Body of pancreas (tissue), 4 donors: ENCODE measurements around the gene SLC27A1. TPM values are rescaled to one million over a fixed set of nuclear protein-coding genes. Genes with fewer than 3 reads are reported as not detected.
A peak's percentile ranks its signal among the peaks of the same experiment; 100 is the strongest.

ENCODE experiments used
- ATAC-seq: fragments of 150-250 bp; one replicate; pipeline ENCODE4 v1.9.1; 2016
- DNase-seq, 4 donors: peaks; one replicate each; pipeline ENCODE4 v3.0.0-alpha.2; 2019
- H3K27ac ChIP-seq, 4 donors: fragments of 200-600 bp; sonication (generic); 1 replicate in 3 of 4; 2 replicates in 1 of 4; pipeline versions ENCODE4 v1.5.1 to v1.6.1; 2016 to 2019; ENCODE audit warnings: mild to moderate bottlenecking in 1 of 4, mixed read lengths in 1 of 4, moderate library complexity in 1 of 4
- H3K27me3 ChIP-seq, 2 donors: fragments of 200-600 bp; sonication (generic); one replicate each; pipeline ENCODE4 v1.6.0; 2016; ENCODE audit warnings: mild to moderate bottlenecking in 1 of 2
- H3K36me3 ChIP-seq, 2 donors: fragments of 200-600 bp; sonication (generic); replicated peaks in 1 of 2; 2 replicates each; pipeline ENCODE4 v1.5.1; 2016; ENCODE audit warnings: low read depth in 2 of 2; ENCODE audit not compliant: insufficient read depth in 1 of 2
- H3K4me1 ChIP-seq: fragments of 200-600 bp; sonication (generic); one replicate; pipeline ENCODE4 v1.6.0; 2016
- H3K4me3 ChIP-seq, 2 donors: fragments of 200-600 bp; sonication (generic); 1 replicate in 1 of 2; 2 replicates in 1 of 2; pipeline ENCODE4 v1.5.1; 2016 to 2019
- H3K9me3 ChIP-seq, 3 donors: fragments of 200-600 bp; sonication (generic); 1 replicate in 2 of 3; 2 replicates in 1 of 3; pipeline ENCODE4 v1.5.1; 2016
- POLR2A ChIP-seq, 3 donors: fragments of 450-650 bp; IDR thresholded peaks; one replicate each; pipeline ENCODE4 v1.6.1; 2016; ENCODE audit warnings: antibody characterized with exemption in 3 of 3, mild to moderate bottlenecking in 2 of 3
- WGBS, 2 donors: methylation state at CpG; one replicate each; pipeline ENCODE4 v1.1.5; 2017; 5-methylcytosine and 5-hydroxymethylcytosine counted together
- intact Hi-C: fragments of 100-400 bp; cut with DNase I; formaldehyde crosslinking; loops from one replicate; pipeline ENCODE4 v1.15.1; 2023
- total RNA-seq, 2 donors: library from RNA; depleted of rRNA; stranded (reverse); fragments of >200 nt; gene quantifications; one replicate each; pipeline ENCODE4 v1.1.0, GENCODE V29; 2016
- TF ChIP-seq, protein P1 (sequence below), 7 experiments: fragments of 450-650 bp in 4 of 7; fragments of 200-600 bp in 3 of 7; sonication (generic) in 3 of 7; IDR thresholded peaks; one replicate each; pipeline ENCODE4 v1.5.1; 2016 to 2019; ENCODE audit warnings: antibody characterized with exemption in 7 of 7

SLC27A1 gene
- total RNA-seq, 2 donors from 2014 or later: 21.1 to 25.7 TPM

DNA sequence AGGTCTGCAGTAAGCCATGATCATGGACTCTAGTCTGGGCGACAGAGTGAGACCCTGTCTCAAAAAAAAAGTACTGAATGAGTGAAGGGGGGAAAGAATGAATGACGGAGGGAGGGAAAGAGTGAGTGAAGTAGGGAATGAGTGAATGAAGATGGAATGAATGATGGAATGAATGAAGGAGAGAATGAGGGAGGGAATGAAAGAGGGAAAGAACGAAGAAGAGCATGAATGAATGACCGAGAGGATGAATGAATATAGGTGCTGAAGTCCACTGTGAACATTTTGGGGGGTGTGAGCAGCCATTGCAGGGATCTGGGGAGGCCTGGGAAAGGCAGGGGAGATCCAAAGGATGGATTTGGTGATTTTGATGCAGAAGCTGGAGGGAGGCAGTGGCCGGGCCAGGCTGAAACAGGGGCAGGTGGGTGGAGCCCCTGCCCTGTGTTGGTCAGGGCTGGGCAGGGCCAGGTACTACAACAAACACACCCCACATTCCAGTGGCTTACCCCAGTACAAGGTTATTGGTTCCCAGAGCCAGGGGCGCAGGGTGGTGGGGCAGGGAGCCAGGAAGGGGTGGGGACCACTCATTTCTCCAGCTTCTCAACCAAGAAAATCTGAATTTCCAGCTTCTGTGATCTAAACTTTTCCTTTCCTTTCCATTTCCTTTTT, 14.3 kb downstream of the SLC27A1 start:
- Histone ChIP-seq H3K4me1 (peaks cover 20% of the 10 kb centered on the region), H3K4me3 (no peak overlapping the region), H3K9me3 (no peaks in the 10 kb centered on the region), H3K27ac (no peak overlapping the region), H3K27me3 (no peaks in the 10 kb centered on the region), H3K36me3 (no peaks in the 10 kb centered on the region)
- DNase-seq (no peak), ATAC-seq (no peak)
- no peak for TF ChIP-seq POLR2A (IDR thresholded peaks at IDR 0.05)
- TF ChIP-seq, protein P1, sequence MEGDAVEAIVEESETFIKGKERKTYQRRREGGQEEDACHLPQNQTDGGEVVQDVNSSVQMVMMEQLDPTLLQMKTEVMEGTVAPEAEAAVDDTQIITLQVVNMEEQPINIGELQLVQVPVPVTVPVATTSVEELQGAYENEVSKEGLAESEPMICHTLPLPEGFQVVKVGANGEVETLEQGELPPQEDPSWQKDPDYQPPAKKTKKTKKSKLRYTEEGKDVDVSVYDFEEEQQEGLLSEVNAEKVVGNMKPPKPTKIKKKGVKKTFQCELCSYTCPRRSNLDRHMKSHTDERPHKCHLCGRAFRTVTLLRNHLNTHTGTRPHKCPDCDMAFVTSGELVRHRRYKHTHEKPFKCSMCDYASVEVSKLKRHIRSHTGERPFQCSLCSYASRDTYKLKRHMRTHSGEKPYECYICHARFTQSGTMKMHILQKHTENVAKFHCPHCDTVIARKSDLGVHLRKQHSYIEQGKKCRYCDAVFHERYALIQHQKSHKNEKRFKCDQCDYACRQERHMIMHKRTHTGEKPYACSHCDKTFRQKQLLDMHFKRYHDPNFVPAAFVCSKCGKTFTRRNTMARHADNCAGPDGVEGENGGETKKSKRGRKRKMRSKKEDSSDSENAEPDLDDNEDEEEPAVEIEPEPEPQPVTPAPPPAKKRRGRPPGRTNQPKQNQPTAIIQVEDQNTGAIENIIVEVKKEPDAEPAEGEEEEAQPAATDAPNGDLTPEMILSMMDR (IDR thresholded peaks at IDR 0.05): no peak
- intact Hi-C loops: no loop called here
- WGBS, 2 donors: 93 to 94% methylated on average over 6 of the region's 6 CpGs

DNA sequence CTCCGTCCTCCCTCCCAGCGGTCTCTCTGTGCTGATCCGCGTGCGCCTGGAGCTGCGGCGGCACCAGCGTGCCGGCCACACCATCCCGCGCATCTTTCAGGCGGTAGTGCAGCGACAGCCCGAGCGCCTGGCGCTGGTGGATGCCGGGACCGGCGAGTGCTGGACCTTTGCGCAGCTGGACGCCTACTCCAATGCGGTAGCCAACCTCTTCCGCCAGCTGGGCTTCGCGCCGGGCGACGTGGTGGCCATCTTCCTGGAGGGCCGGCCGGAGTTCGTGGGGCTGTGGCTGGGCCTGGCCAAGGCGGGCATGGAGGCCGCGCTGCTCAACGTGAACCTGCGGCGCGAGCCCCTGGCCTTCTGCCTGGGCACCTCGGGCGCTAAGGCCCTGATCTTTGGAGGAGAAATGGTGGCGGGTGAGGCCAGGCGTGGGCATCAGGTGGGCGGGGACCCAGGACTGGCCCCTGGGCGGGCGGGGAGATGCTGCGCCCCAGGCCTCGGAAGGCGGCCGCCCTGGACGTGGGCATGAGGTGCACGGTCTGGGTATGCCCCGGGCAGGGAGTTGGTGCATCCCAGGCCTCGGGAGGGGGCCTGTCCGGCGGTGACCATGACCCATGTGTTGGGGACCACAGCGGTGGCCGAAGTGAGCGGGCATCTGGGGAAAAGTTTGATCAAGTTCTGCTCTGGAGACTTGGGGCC, 16.4 kb downstream of the SLC27A1 start:
- Histone ChIP-seq H3K4me3 (no peak overlapping the region), H3K27me3 (no peaks in the 10 kb centered on the region), H3K4me1 (peaks cover 20% of the 10 kb centered on the region), H3K36me3 (no peaks in the 10 kb centered on the region), H3K9me3 (no peaks in the 10 kb centered on the region), H3K27ac (no peak overlapping the region)
- intact Hi-C loops: no loop called here
- no peak for ATAC-seq
- no peak for TF ChIP-seq POLR2A (IDR thresholded peaks at IDR 0.05)
- TF ChIP-seq, protein P1 (IDR thresholded peaks at IDR 0.05): no peak
- DNase-seq: no peak
- 94 to 95% methylated on average over 9 to 57 of the region's 58 CpGs for WGBS, 2 donors

DNA sequence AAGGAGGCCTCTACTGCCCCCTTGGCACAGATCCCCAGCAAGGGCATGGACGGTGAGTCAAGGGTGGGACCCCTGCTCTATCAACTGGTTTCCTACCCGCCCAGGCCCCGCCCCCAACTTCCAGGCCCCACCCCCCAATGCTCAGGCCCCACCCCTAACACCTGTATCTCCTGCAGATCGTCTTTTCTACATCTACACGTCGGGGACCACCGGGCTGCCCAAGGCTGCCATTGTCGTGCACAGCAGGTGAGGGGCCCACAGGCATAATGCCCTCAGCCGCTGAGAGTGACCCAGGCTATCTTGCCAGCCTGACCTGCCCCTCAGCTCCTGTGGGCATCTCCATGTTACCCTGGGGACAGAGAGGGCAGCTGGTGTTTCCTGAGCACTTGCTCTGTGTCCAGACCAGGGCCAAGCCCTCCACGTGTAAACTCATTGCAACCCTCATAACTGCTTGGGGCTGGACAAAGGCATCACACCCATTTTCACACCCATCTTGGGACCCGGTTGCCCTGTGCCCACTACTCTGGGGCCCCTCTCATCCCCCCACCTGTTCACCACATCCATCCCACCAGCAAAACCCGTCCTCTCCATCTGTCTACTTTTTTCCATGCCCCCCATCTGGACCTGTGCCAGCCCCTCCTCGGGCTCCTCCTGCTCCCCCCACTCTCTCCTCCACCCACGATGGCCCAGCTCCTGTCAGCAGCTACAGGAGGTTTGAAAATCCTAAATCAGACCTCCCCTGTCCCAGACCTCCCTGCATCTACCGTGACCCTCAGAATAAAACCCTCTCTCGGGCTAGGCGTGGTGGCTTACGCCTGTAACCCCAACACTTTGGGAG, 17.2 kb downstream of the SLC27A1 start:
- intact Hi-C loops: no loop called here
- Histone ChIP-seq H3K36me3 (no peaks in the 10 kb centered on the region), H3K9me3 (no peaks in the 10 kb centered on the region), H3K4me3 (no peak overlapping the region), H3K4me1 (peaks cover 20% of the 10 kb centered on the region), H3K27me3 (no peaks in the 10 kb centered on the region), H3K27ac (no peak overlapping the region)
- TF ChIP-seq, protein P1 (IDR thresholded peaks at IDR 0.05): no peak
- no peak for TF ChIP-seq POLR2A (IDR thresholded peaks at IDR 0.05)
- WGBS, 2 donors: 75 to 79% methylated on average over 8 to 15 of the region's 18 CpGs
- ATAC-seq (no peak), DNase-seq (no peak)

DNA sequence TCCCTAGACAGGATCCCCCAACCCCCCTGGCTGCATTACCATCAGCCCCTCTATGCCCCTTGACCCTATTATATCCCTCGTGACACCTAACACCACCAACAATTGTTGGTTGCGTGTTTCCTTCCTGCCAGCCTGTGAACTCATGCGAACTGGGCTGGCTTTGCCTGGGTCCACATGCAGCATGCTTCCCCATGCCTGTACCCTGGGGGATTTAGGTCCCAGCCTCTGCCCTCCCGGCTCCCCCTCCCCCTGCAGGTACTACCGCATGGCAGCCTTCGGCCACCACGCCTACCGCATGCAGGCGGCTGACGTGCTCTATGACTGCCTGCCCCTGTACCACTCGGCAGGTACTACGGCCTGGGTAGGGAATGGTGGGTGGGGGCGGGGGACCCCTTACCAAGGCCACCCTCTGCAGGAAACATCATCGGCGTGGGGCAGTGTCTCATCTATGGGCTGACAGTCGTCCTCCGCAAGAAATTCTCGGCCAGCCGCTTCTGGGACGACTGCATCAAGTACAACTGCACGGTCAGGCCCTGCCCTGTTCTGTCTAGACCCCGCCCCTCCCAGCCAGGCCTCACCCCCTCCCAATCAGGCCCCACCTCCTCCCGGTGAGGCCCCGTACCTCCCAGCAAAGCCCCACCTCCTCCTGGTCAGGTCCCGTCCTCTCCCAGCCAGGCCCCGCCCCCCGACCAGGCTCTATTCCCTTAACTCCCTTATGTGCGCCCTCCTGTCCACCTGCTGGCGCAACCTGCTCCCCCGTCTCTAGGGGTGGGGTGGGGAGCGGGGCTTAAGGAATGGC, 18.5 kb downstream of the SLC27A1 start:
- Histone ChIP-seq H3K27ac (peak overlapping the region in 1 of 4 donors; percentile 36), H3K4me3 (no peak overlapping the region), H3K9me3 (no peaks in the 10 kb centered on the region), H3K27me3 (no peaks in the 10 kb centered on the region), H3K4me1 (peaks cover 20% of the 10 kb centered on the region), H3K36me3 (no peaks in the 10 kb centered on the region)
- TF ChIP-seq, protein P1 (IDR thresholded peaks at IDR 0.05): peak in 5 of 7 experiments; percentile 19 to 41 (median 29)
- no peak for TF ChIP-seq POLR2A (IDR thresholded peaks at IDR 0.05)
- DNase-seq (peak; percentile 88 to 94 (median 92)), ATAC-seq (peak; percentile 97)
- intact Hi-C loops: no loop called here
- 12 to 28% methylated on average over 14 to 22 of the region's 31 CpGs for WGBS, 2 donors
